ENCODE results near the gene NUMB.

The NUMB gene

DNA sequence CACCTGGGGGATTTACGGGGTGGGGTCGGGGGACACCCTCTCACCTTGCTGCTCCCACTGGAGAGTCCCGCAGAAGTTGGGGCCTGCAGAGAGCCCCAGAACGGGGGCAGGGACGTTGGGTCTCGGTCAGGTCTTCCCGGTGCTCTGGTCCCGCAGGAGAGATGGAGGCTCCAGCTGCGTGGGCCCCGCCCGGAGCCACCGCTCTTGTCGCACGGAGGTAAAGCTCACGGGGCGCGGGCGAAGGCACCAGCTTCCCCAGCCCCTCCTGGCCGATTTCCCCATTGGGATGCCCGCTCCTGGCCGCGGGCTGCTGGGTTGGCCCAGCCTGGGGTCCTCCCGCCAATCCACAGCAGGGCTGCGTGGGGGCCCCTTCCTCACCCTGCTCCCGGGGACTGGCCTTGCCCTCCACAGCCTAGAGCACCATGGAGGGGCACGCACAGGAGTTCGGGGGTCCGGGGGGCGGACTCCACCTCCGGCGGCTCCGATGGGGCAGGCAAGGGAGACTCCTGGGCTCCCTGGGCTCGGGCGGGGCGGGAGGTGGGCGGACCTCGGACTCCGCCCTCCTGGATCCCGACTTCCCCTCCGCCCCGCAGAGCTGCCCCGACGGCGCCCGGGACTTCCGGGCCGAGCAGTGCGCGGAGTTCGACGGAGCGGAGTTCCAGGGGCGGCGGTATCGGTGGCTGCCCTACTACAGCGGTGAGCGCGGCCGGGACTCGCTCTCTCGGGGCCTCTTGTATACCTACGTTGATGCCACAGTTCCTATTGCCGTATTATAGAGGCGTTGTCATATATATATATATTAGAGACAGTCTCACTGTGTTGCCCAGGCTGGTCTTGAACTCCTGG, 212.6 kb downstream of the NUMB start:
- peak; percentile 82 for DNase-seq (ENCODE audit: low spot score)

DNA sequence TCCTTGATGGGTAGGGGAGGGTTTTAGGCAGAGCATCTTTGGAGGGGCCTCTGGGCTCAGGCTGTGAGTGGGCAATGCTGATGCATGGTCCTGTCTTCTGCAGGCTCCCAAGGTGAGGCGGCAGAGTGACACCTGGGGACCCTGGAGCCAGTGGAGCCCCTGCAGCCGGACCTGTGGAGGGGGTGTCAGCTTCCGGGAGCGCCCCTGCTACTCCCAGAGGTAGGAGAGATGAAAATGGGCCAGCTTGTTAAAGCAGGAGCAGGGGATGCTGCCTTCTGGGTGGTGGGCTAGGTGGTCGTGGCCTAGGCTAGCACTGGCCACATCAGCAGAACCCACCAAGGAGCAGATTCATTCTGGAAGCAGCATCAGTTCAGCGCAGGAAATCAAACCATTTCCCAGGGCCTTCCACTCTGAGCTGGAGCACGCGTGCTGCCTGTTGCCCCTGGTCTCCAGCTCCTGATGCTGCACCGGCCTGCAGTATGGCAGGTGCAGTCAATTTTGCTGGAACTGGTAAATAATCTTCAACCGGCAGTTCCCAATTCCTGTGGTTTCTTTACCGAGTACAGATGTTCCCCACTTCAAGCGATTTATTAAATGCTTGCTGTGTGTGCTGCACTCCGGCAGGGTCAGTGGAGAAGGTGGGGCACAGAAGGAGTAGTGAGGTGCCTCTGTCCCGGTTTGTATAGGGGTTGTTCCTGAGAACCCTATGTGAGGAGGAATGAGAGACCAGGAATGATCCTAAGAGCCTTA, 213.6 kb downstream of the NUMB start:
- no peak for DNase-seq (ENCODE audit: low spot score)

DNA sequence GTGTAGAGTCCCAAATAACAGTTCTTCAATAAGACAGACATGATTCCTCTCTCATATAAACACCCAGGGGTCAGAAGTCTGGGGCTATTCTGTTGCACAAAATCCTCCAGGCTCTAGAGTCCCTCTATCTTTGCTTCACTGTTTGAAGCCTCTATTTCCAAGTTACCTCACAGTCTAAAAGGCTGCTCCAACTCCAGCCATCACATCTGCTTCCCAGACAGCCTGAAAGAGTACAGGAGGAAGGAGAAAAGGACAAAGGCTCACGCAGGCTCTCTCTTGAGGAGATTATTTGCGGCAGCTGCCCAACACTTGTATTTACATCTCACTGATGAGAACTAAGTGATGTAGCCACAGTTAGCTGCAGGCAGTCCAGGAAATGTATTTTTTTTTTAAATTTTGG, 214.6 kb downstream of the NUMB start:
- no peak for DNase-seq (ENCODE audit: low spot score)

DNA sequence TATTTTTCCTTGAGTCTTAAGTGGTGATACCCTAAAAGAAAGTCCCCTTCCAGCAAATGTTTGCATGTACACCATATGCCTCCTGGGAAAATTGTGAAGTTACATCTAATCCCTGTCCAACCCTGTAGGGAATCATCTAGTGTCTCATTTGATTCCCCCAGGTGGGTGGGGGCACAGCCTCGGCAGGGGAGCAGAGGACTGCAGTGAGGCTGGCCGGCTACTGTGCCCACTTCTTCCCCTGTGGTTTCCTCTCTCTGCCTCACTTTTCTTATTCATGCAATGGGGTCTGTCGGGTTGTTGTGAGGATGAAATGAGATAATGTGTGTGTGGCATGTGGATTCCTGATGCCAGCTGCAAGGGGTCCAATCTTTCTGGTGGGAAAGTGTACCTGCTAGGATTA, 215.0 kb downstream of the NUMB start:
- no peak for DNase-seq (ENCODE audit: low spot score)

DNA sequence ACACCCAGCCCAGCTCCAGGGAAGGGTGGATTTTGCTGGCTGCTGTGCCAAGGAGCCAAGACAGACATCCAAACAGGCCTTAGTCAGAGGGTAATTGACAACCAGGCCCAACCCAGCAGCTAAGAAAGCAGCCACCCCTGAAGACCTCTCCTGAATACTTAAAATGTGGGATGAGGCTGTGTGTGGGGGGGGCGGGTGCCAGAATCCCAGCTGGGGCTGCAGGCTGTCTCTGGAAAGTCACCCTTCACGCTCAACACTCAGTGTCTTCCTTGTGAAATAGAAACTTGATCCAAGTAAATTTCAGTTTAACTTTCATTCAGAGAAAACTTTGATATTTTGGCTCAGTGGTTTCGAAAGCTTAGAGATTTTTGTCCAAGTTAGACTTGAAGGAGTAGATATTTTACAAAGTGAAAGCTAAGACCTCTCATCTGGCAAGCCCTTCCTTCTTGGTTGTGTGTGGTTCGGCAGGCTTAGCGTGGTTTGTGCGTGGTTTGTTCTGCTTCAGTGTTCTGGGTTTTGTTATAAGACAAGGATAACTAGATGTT, 215.9 kb downstream of the NUMB start:
- no peak for DNase-seq (ENCODE audit: low spot score)

DNA sequence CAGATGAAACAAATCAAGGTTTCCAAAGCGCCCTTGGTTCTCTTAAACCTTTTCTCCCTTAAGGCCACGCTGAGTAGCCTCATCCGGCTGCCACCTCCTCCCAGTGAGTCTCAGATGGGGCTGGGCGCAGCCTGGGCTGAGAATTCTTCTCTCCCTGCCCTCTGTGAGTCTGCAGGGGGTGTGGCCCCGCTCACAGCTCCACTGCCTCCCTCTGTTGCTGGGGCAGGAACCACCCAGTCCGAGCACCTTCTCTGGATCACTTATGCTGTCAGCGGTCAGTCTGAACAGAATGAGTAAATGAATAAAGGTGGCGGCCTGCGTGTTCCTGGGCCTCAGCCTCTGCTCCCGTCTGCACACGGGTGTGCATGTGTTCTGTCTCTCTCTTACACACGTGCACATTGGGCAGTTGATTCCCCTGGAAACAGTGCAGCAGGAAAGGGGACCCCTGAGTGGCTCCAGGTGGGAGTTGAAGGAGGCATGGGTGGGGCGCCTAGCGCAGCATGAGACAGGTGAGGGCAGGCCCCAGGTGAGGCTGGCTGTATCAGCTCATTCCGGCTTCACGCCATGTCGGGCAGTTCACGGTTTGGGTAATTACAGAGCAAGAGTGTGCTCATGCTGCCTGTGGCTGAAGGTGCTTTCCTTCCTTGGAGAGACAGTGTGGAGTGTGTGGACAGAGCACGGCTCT, 216.7 kb downstream of the NUMB start:
- DNase-seq (ENCODE audit: low spot score), result no peak

DNA sequence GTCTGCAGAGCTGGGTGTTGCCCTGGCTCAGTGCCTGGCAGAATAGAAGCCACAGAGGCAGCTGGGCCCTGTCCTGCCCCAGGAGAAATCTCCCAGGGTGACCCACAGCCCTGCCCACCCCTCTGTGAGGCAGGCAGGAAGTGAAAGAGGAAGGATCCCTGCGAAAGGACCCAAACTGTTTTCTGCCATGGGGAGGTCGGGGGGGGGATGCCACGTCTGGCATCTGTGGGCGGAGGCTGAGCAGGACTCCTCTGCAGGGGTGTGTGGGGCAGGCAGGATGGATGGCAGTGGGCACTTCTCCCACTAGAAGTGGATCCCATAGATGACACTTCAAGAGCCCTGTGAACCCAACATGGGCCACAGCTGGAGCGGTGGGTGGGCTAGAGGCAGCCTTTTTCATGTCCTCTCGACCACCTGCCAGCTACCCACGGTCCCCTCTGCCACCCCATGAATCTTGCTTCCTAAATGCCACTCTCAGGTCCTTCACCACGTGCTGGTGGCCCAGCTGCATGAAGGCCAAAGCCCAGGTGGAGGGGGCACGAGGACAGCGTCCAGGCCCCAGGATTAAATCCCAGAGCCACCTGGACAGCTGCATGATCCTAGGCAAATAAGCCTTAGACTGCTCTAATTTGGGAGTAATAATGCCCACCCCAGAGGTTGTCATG, 217.4 kb downstream of the NUMB start:
- no peak for DNase-seq (ENCODE audit: low spot score)

DNA sequence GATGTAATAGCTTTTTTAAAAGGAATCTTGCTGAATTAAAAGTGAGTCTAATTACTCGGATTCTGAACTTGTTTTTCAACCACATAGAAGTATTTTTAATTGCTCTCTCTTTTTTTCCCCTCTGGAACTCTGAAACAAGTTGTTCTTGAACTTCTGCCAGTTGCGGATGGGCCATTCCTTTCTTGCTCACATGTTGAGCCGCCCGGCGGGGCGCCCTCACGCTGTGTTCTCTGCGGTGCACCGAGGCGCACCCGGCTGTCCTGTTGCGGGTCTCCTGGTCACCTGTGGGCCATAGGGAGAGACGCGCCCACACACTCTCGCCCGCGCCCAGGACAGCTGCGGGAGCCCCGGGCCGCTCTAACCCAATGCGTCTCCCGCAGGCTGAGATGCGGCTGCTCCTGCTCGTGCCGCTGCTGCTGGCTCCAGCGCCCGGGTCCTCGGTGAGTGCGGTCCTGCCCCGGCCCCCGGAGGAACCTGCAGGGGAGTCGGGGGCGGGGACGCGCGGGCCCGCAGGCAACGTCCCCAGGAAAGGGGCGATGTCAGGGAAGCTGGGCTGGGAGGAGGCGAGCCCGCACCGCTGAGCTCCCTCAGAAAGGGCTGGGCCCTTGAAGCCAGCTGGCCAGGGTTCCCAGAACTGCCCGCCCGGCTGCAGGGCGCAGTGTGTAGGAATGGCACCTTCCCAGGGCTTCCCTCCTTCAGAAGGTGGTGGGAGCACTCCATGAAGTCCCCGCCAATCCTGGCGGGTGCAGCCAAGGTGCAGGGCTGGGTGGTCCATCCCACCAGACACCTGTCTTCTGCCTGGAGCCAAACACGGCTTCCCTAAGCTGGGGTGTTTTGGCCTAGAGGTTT, 218.7 kb downstream of the NUMB start:
- DNase-seq (ENCODE audit: low spot score), result peak; percentile 73

DNA sequence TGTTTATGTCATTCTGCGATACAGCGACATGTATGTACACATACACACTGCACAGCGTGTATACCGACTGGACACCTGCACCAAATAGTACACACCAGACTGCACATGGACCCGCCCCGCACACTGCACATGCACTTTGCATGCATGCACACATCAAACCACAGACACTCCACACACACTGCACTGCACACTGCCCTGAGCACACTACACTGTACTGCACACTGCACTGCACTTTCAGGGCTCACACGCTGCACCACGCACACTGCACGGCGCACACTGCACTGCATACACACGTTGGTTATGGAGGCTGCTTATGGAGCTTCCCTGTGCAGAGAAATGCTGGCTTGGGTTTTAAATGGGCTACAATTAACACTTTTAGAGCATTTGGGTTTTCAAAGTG, 219.4 kb downstream of the NUMB start:
- no peak for DNase-seq (ENCODE audit: low spot score)

DNA sequence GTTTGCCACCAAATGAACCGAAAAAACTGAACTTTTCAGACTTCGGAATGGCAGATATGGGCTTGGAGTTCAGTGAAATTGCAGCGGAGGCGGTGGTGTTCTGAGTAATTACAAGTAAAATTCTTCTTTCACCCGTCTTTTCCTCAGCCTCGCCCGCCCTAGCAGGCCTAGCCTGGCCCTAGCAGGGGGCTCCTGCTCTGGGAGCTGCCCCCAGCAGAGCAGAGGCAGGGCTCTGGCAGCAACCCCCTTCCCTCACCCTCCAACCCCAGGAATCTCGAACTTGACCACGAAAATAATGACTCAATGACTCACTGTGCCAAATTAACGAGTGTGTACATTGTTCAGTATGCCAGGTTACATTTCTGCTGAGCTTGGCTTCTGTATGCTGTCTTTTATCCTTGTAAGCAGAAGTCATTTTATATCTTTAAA, 219.9 kb downstream of the NUMB start:
- no peak for DNase-seq (ENCODE audit: low spot score)

DNA sequence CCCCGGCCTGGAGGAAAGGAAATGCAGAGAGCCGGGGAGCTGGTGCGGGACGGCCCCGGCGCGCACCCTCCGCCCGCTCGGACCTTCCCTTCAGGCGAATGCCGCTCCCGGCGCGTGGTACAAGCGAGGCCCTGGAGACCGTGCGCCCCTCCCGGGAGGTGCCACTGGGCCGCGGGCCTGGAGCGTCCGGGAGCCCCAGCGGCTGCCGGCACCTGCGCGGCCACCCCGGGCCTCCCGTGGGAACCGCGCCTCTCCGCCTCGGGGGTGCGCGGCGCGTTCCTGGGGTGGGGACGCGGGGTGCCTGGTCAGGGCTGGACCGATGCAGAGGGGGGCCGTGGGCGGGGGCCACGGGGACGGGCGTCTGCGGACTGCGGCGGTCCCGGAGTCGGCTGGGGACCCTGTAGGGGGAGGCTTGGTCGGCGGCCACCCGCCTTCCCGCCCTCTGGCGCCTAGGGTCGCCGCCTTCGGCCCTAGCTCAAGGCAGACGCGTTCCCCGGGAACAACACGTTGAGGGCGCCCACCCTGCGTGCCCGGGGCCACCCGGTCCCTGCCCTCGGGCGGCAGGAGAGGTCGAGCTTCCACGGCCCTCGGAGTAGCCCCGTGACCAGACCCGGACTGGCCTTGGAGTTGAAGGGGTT, 220.4 kb downstream of the NUMB start:
- DNase-seq (ENCODE audit: low spot score), result peak; percentile 68

DNA sequence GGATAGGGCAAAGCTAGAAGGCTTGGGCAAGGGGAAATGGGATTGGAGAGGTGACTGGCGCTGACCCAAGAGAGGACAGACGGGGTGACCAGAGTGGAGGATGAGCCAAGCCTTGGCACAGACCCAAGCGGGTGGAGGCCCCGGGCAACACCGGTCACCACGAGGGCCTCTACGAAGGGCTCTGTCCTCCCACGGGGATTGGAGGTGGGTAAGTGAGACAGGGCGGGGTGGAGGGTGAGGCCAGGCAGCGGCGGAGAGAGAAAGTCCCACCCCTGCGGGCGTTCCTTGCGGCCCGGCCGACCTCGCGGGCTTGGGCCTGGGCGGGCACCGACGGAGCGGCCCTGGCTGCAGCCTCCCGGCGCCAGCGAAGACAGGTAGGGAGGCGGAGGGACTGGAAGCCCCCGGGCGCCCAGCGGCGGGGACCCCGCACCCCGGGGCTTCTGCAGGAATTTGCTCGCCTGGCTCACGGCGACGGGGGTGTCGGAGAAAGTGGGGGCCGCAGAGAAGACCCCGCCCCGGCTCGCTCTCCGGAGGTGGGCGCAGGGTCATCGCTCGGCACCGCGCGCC, 221.0 kb downstream of the NUMB start, which contains the start of gene PAPLN:
TSS of gene PAPLN (plus strand) at position 288 of the 567 bp plus-strand sequence. CDS start 2,273 bp downstream, outside the sequence.
- peak; percentile 73 for DNase-seq (ENCODE audit: low spot score)

DNA sequence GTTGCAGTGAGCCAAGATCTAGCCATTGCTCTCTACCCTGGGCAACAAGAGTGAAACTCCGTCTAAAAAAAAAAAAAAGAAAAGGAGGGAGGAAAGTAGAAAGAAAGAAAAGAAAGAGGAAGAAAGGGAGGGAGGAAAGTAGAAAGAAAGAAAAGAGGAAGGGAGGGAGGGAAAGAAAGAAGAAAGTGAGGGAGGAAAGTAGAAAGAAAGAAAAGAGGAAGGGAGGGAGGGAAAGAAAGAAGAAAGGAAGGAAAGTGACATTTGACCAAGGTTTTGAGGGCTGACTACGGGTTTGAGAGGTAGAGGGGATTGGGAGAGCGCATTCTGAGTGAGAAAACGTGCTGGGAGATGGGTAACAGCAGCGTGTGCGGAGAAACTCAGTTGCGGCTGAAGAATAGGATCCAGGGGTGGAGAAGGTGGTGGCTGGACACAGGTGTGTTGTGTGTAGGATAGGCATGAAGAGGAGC, 221.6 kb downstream of the NUMB start:
- DNase-seq (ENCODE audit: low spot score), result no peak

DNA sequence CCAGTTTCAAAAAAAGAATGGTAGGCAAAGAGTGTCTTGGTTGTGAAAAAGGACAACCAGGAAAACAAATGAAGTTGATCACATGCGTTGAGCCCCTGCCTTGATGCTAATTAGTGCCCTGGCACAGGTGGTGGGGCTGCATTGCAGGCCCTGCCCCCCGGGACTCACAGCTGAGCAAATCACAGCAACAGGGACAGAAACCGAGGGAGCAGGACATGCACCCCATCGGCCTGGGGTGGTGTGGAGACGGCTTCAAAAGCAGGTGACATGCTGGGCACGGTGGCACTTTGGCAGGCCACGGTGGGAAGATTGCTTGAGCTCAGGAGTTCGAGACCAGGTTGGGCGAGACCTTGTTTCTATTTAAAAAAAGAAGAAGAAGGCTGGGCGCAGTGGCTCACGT, 222.2 kb downstream of the NUMB start:
- no peak for DNase-seq (ENCODE audit: low spot score)

DNA sequence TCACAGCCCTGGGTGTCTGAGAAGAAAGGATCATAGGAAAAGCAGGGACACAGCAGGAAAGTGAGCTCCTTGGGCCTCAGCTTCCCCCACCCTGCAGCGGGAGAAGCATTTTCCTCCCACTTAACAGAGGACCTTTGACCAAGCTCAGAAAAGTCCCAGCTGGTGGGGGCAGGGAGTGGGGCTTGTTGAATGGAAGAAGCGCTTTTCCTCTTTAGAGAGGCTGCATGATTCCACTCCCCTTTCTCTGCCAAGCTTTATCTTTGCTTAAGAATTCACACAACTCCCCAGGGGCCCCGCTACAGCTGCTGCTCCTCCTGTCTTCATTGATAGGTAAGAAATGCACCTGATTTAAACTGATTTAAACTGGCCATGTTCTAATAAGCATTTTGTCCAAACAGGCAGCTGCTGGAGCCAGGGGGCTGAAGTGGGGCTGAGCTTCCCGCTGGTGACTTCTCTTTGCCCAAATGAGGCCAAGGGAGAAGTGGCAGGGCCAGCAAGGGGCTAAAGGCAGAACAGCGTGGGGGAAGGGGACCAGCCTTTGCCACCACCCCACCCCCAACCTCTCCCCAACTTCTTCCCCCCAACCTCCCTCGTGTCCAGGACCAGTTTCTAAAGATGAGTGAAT, 222.7 kb downstream of the NUMB start:
- no peak for DNase-seq (ENCODE audit: low spot score)

DNA sequence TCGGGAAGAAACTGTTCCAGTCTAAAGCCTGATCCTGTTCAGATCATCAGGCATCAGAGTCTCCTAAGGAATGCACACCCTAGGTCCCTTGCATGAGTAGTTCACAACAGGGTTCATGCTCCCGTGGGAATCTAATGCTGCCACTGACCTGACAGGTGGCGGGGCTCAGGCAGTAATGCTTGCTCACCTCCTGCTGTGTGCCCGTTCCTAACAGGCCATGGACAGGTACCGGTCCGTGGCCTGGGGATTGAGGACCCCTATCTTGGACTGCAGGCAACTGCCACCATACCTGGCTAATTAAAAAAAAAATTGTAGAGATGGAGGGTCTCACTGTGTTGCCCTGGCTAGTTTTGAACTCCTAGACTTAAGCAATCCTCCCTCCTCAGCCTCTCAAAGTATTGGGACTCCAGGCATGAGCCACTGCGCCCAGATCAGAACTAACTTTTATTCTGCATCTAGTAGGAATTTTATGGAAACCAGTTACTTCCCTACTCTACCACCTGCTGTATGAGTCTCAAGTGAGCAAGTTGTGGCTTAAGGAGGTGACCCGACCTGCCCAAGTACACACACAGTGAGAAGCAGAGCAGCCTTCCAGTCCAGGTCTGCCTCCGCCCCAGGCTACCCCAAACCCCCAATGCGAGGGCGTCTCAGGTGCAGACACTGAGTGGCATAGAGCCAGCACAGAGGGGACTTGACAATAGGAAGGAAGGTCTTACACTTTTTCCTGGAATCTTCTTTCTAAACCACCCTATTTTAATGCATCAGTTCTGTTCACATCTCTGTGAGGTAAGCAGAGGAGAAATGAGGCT, 223.6 kb downstream of the NUMB start:
- no peak for DNase-seq (ENCODE audit: low spot score)

DNA sequence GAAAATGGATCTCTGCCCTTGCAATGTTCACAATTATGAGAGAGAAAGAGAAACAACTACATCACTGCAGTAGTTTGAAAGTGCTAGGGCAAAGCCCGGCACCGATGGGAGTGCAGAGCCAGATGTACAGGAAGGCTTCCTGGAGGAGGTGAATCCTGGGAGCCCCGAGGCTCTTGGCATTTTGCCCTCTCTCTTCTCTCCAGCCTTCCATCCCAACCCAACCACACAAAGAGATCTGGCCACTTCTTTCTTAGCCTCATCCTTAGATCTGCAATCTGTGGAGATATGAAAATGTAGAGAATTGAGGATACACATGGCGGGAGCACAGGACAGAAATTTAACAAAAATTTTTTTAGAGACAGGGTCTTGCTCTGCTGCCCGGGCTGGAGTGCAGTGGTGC, 224.3 kb downstream of the NUMB start:
- DNase-seq (ENCODE audit: low spot score), result no peak

DNA sequence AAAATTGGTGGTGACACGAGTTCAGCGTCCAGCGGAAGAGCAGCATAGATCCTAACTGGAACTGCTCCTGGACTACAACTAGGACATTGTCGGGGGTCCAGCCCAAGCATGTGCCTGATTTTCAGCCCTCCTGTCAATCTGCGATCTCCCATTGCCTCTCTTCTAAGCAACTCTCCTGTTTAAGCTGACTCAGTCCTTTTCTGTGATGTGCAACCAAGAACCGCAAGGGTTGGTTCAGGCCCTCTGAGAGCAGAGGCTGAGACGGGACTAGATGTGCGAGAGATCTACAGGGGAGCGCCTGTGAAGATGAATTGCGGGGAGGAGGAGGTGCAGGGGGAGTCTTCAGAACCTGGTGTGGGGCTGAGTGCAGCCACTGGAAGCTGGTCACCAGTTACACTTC, 224.8 kb downstream of the NUMB start:
- DNase-seq (ENCODE audit: low spot score), result no peak

DNA sequence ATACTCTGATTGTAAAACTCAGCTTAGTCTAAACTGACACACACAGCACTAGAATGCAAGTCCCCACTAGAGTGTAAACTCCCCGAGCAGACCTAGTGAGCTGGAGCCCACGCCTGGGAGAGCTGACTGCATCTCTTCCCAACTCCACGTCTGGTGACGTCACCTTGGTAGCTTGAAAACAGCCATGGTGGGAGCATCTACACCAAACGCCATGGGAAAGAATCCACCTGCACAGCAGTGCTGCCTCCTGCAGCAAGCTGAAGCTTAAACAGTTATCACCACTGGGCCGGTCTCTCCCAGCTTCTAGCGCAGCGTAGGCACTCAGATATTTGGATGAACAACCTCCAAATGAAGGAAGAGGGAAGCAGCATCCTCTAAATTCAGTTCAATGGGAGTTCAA, 225.4 kb downstream of the NUMB start:
- no peak for DNase-seq (ENCODE audit: low spot score)

All from iPS-NIHi11 (cell line).